Thoracic aorta (tissue), 2 donors: ENCODE results near the gene OR8D2. TPM values are rescaled to one million over a fixed set of nuclear protein-coding genes. Genes with fewer than 3 reads are reported as not detected.

Experiments used
- ATAC-seq: fragments of 150-250 bp; one replicate; pipeline ENCODE4 v1.8.0; 2017; ENCODE audit warnings: low read depth; ENCODE audit not compliant: insufficient number of reproducible peaks, low FRiP score
- DNase-seq: peaks from one replicate; pipeline ENCODE4 v3.0.0-alpha.2; 2020; ENCODE audit warnings: low spot score
- H3K27ac ChIP-seq, 2 donors: fragments of 200-600 bp; sonication (generic); 1 replicate in 1 of 2; 2 replicates in 1 of 2; pipeline ENCODE4 v1.5.1; 2016; ENCODE audit warnings: mild to moderate bottlenecking in 2 of 2, moderate library complexity in 2 of 2
- H3K27me3 ChIP-seq: fragments of 200-600 bp; sonication (generic); replicated peaks from 2 replicates; pipeline ENCODE4 v1.6.0; 2016; ENCODE audit warnings: mild to moderate bottlenecking; ENCODE audit not compliant: insufficient read depth
- H3K36me3 ChIP-seq: fragments of 200-600 bp; sonication (generic); one replicate; pipeline ENCODE4 v1.5.1; 2016
- H3K4me1 ChIP-seq, 2 donors: fragments of 200-600 bp; sonication (generic); 1 replicate in 1 of 2; 2 replicates in 1 of 2; pipeline versions ENCODE4 v1.5.1 to v1.6.0; 2016; ENCODE audit warnings: low read depth in 2 of 2, mild to moderate bottlenecking in 1 of 2; ENCODE audit not compliant: control insufficient read depth in 1 of 2
- H3K4me3 ChIP-seq: fragments of 200-600 bp; sonication (generic); 2 replicates; pipeline ENCODE4 v1.5.1; 2016; ENCODE audit warnings: mild to moderate bottlenecking
- H3K9me3 ChIP-seq: fragments of 200-600 bp; sonication (generic); 2 replicates; pipeline ENCODE4 v1.5.1; 2016
- CTCF ChIP-seq: fragments of 200-600 bp; sonication (generic); IDR thresholded peaks from one replicate; pipeline ENCODE4 v1.5.1; 2019; ENCODE audit warnings: antibody characterized with exemption
- total RNA-seq, 2 donors: library from RNA; depleted of rRNA; stranded (reverse); fragments of >200 nt; gene quantifications; one replicate each; pipeline versions ENCODE4 v1.1.0 to v1.2.3, GENCODE V29; 2016

Gene OR8D2
- total RNA-seq: not detected

GRCh38 chr11:124320097-124320496 lies at the start of gene OR8D2:
OR8D2 (minus strand) TSS chr11:124320197; CDS start chr11:124320197, 0 bp downstream.
- ATAC-seq (no peak), DNase-seq (no peak)
- Histone ChIP-seq H3K4me1 (no peaks in the 10 kb centered on the region), H3K4me3 (no peak within 1 kb of the TSS), H3K36me3 (no peaks in the 10 kb centered on the region), H3K9me3 (no peaks in the 10 kb centered on the region), H3K27me3 (no peaks in the 10 kb centered on the region), H3K27ac (no peak within 1 kb of the TSS)
- TF ChIP-seq CTCF: no peak

- Histone ChIP-seq H3K9me3 (no peaks in the 10 kb centered on the region), H3K4me3 (no peak overlapping the region), H3K36me3 (no peaks in the 10 kb centered on the region), H3K27me3 (no peaks in the 10 kb centered on the region), H3K4me1 (no peaks in the 10 kb centered on the region), H3K27ac (no peak overlapping the region)
- ATAC-seq (no peak), DNase-seq (no peak)
- no peak for TF ChIP-seq CTCF
Measured at GRCh38 chr11:124359566-124359965, 39.6 kb upstream of the OR8D2 start.

- H3K27me3 ChIP-seq: no peaks in the 10 kb centered on the region
- no peak for DNase-seq
- ATAC-seq: no peak
- H3K4me1 ChIP-seq: no peaks in the 10 kb centered on the region
- no peak overlapping the region for H3K27ac ChIP-seq
- H3K36me3 ChIP-seq: no peaks in the 10 kb centered on the region
- TF ChIP-seq CTCF: no peak
- no peak overlapping the region for H3K4me3 ChIP-seq
- H3K9me3 ChIP-seq: no peaks in the 10 kb centered on the region
Measured at GRCh38 chr11:124346311-124346955, 26.4 kb upstream of the OR8D2 start.

- TF ChIP-seq CTCF: no peak
- DNase-seq (no peak), ATAC-seq (no peak)
- no peaks in the 10 kb centered on the region for H3K27me3 ChIP-seq
- no peak overlapping the region for H3K27ac ChIP-seq
- H3K4me1 ChIP-seq: no peaks in the 10 kb centered on the region
- no peak overlapping the region for H3K4me3 ChIP-seq
- no peaks in the 10 kb centered on the region for H3K9me3 ChIP-seq
- H3K36me3 ChIP-seq: no peaks in the 10 kb centered on the region
Measured at GRCh38 chr11:124344346-124344745, 24.3 kb upstream of the OR8D2 start.

GRCh38 chr11:124340142-124340447 lies 20.1 kb upstream of the OR8D2 start:
- no peak for TF ChIP-seq CTCF
- ATAC-seq (no peak), DNase-seq (no peak)
- H3K9me3 ChIP-seq: no peaks in the 10 kb centered on the region
- no peaks in the 10 kb centered on the region for H3K4me1 ChIP-seq
- no peaks in the 10 kb centered on the region for H3K27me3 ChIP-seq
- no peak overlapping the region for H3K4me3 ChIP-seq
- no peaks in the 10 kb centered on the region for H3K36me3 ChIP-seq
- H3K27ac ChIP-seq: no peak overlapping the region
